Smooth muscle cell (in vitro differentiated cells): Measurements from ENCODE around the gene PRCP. TPM values are rescaled to one million over a fixed set of nuclear protein-coding genes. Genes with fewer than 3 reads are reported as not detected.

Source experiments
- DNase-seq: peaks from one replicate; lab custom pipeline; 2025; ENCODE audit not compliant: unreplicated experiment; lab: John Stamatoyannopoulos, UW
- H2AFZ ChIP-seq: fragments of 200-600 bp; sonication (generic); 2 replicates; pipeline ENCODE4 v1.6.0; 2016; ENCODE audit warnings: antibody characterized with exemption, low read depth, mild to moderate bottlenecking
- H3F3A ChIP-seq: fragments of 200-600 bp; sonication (generic); 2 replicates; pipeline ENCODE4 v1.6.0; 2017; ENCODE audit warnings: antibody characterized with exemption, low read depth
- H3K27ac ChIP-seq: fragments of 200-600 bp; sonication (generic); 2 replicates; pipeline ENCODE4 v1.5.1; 2016; ENCODE audit warnings: low read depth, mild to moderate bottlenecking
- H3K27me3 ChIP-seq: fragments of 200-600 bp; sonication (generic); 2 replicates; pipeline ENCODE4 v1.6.1; 2016; ENCODE audit warnings: low read depth, mild to moderate bottlenecking
- H3K36me3 ChIP-seq: fragments of 200-600 bp; sonication (generic); 2 replicates; pipeline ENCODE4 v1.5.1; 2016; ENCODE audit warnings: low read depth
- H3K4me1 ChIP-seq: fragments of 200-600 bp; sonication (generic); 2 replicates; pipeline ENCODE4 v1.5.1; 2016; ENCODE audit warnings: low read depth
- H3K4me2 ChIP-seq: fragments of 200-600 bp; sonication (generic); 2 replicates; pipeline ENCODE4 v1.6.0; 2016; ENCODE audit warnings: mild to moderate bottlenecking
- H3K4me3 ChIP-seq: fragments of 200-600 bp; sonication (generic); 2 replicates; pipeline ENCODE4 v1.5.1; 2016; ENCODE audit warnings: mild to moderate bottlenecking
- H3K79me2 ChIP-seq: fragments of 200-600 bp; sonication (generic); 2 replicates; pipeline ENCODE4 v1.6.0; 2016; ENCODE audit warnings: low read depth, mild to moderate bottlenecking
- H3K9ac ChIP-seq: fragments of 200-600 bp; sonication (generic); 2 replicates; pipeline ENCODE4 v1.6.0; 2016; ENCODE audit warnings: low read depth
- H3K9me3 ChIP-seq: fragments of 200-600 bp; sonication (generic); replicated peaks from 2 replicates; pipeline ENCODE4 v1.5.1; 2016; ENCODE audit warnings: low read depth
- H4K20me1 ChIP-seq: fragments of 200-600 bp; sonication (generic); 2 replicates; pipeline ENCODE4 v1.6.0; 2016; ENCODE audit warnings: low read depth
- CTCF ChIP-seq: fragments of 200-600 bp; sonication (generic); IDR thresholded peaks from 2 replicates; pipeline ENCODE4 v1.5.1; 2017; ENCODE audit warnings: borderline replicate concordance, mild to moderate bottlenecking, antibody characterized with exemption; ENCODE audit not compliant: insufficient read depth, poor library complexity, severe bottlenecking
- WGBS: methylation state at CpG from one replicate; pipeline ENCODE4 v1.1.7; 2016; ENCODE audit warnings: low lambda C conversion rate; 5-methylcytosine and 5-hydroxymethylcytosine counted together
- polyA plus RNA-seq: library from polyadenylated mRNA; unstranded; fragments of >200 nt; fragmentation: Nextera tagmentation; extraction: Ambion mirVana; gene quantifications from 2 replicates; pipeline ENCODE4 v1.2.1, GENCODE V29; 2016
- total RNA-seq: library from RNA; depleted of rRNA; stranded (reverse); fragments of >200 nt; gene quantifications from 2 replicates; pipeline ENCODE4 v1.2.3, GENCODE V29; 2014

Gene PRCP
- total and polyA plus RNA-seq, 2 experiments from 2014 or later, result 78.8 to 84.0 TPM

GRCh38 chr11:82792319-82792718, 107.9 kb downstream of the PRCP start:
- Histone ChIP-seq H3K4me3 (no peak overlapping the region), H4K20me1 (no peaks in the 10 kb centered on the region), H3K79me2 (no peaks in the 10 kb centered on the region), H3F3A (no peaks in the 10 kb centered on the region), H3K4me1 (no peaks in the 10 kb centered on the region), H3K9me3 (no peaks in the 10 kb centered on the region), H3K27ac (no peak overlapping the region), H2AFZ (no peak overlapping the region), H3K27me3 (no peaks in the 10 kb centered on the region), H3K4me2 (no peak overlapping the region), H3K9ac (no peak overlapping the region), H3K36me3 (no peaks in the 10 kb centered on the region)
- DNase-seq, result no peak
- no peak for TF ChIP-seq CTCF
- 95% methylated on average over 5 of the region's 5 CpGs for WGBS

GRCh38 chr11:82791779-82792178, 108.5 kb downstream of the PRCP start:
- Histone ChIP-seq H3K4me1 (no peaks in the 10 kb centered on the region), H2AFZ (no peak overlapping the region), H3K27me3 (no peaks in the 10 kb centered on the region), H3K4me3 (no peak overlapping the region), H3K4me2 (no peak overlapping the region), H3K27ac (no peak overlapping the region), H3K9ac (no peak overlapping the region), H3K9me3 (no peaks in the 10 kb centered on the region), H4K20me1 (no peaks in the 10 kb centered on the region), H3F3A (no peaks in the 10 kb centered on the region), H3K79me2 (no peaks in the 10 kb centered on the region), H3K36me3 (no peaks in the 10 kb centered on the region)
- no peak for DNase-seq
- 83% methylated on average over 4 of the region's 4 CpGs for WGBS
- TF ChIP-seq CTCF, result no peak

- Histone ChIP-seq H3K27ac (no peak overlapping the region), H3K9ac (no peak overlapping the region), H3K36me3 (no peaks in the 10 kb centered on the region), H3K27me3 (no peaks in the 10 kb centered on the region), H3K4me3 (no peak overlapping the region), H4K20me1 (no peaks in the 10 kb centered on the region), H3K4me2 (no peak overlapping the region), H3K9me3 (no peaks in the 10 kb centered on the region), H3F3A (no peaks in the 10 kb centered on the region), H3K79me2 (no peaks in the 10 kb centered on the region), H2AFZ (no peak overlapping the region), H3K4me1 (no peaks in the 10 kb centered on the region)
- WGBS, result 58% methylated on average over 5 of the region's 5 CpGs
- no peak for DNase-seq
- no peak for TF ChIP-seq CTCF
Measured at GRCh38 chr11:82790723-82791484, 109.3 kb downstream of the PRCP start.

- no peaks in the 10 kb centered on the region for H3K4me1 ChIP-seq
- H3F3A ChIP-seq, result no peaks in the 10 kb centered on the region
- H3K27me3 ChIP-seq, result no peaks in the 10 kb centered on the region
- H3K9me3 ChIP-seq, result no peaks in the 10 kb centered on the region
- no peaks in the 10 kb centered on the region for H4K20me1 ChIP-seq
- no peak overlapping the region for H3K4me3 ChIP-seq
- WGBS, result 88% methylated on average over 4 of the region's 4 CpGs
- DNase-seq, result no peak
- H3K79me2 ChIP-seq, result no peaks in the 10 kb centered on the region
- no peak for TF ChIP-seq CTCF
- H3K27ac ChIP-seq, result no peak overlapping the region
- no peak overlapping the region for H2AFZ ChIP-seq
- H3K4me2 ChIP-seq, result no peak overlapping the region
- H3K36me3 ChIP-seq, result no peaks in the 10 kb centered on the region
- H3K9ac ChIP-seq, result no peak overlapping the region
Measured at GRCh38 chr11:82787981-82788380, 112.2 kb downstream of the PRCP start.
